NCI-H2107 treated with DMSO at 0.1 percent for 48 hours (cell line): Measurements from ENCODE around the gene ORAI3.

ENCODE experiments used
- DNase-seq: peaks from one replicate; lab custom pipeline; 2025; ENCODE audit not compliant: unreplicated experiment; lab: John Stamatoyannopoulos, UW

Gene ORAI3

DNA sequence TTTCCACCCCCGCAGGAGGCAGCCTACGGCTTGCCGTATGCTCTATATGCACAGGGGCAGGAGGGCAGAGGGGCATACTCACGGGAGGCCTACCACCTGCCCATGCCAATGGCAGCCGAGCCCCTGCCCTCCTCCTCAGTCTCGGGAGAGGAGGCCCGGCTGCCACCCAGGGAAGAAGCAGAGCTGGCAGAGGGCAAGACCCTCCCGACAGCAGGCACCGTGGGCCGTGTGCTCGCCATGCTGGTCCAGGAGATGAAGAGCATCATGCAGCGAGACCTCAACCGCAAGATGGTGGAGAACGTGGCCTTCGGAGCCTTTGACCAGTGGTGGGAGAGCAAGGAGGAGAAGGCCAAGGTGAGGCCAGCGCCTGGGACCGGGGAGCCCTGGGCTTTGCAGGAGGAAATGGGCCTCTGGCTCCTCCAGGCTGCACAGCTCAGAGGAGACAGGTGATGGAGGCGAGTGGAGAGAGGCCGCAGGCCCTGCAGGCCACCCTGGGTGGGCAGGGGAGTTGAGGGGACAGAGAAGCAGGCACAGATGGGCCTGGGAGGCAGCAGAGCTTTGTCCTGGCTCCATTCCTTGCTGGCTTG is 17.3 kb downstream of the ORAI3 start:
- DNase-seq: no peak

- no peak for DNase-seq
These were observed 18.9 kb downstream of the ORAI3 start for GRCh38 chr16:30967795-30968194.

- DNase-seq: no peak
These were observed 20.5 kb downstream of the ORAI3 start for GRCh38 chr16:30969246-30969842.

DNA sequence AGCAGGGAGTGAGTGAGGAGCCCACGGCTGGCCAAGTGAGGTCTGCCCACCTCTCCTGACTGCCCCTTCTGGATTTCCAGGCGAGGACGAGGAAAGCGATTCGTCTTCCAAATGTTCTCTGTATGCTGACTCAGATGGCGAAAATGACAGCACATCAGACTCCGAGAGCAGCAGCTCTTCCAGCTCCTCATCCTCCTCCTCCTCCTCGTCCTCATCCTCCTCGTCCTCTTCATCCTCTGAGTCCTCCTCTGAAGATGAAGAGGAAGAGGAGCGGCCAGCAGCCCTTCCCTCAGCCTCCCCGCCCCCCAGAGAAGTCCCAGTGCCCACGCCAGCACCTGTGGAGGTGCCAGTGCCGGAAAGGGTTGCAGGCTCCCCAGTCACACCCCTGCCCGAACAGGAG is 22.4 kb downstream of the ORAI3 start:
- no peak for DNase-seq

GRCh38 chr16:30972872-30973271 is 24.0 kb downstream of the ORAI3 start:
- no peak for DNase-seq

DNA sequence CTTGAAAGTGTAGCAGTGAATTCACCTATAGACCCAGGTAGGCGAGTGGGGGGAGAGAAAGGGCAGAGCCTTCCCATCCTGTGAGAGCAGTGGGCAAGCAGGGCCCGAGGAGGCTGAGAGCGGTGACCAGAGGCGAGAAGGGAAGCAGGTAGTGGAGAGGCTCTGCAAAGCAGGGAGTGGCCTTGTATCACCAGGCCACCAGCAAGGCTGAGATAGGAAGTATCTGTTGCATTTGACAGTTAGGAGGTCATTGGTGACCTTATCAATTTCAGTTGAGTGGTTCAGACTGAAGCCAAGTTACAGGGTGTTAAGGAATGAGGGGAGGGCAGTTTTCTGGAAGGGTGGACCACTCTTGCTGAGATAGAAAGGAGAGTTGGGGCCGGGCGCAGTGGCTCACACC is 25.5 kb downstream of the ORAI3 start:
- DNase-seq: no peak

GRCh38 chr16:30976486-30976885 is 27.6 kb downstream of the ORAI3 start:
- DNase-seq: no peak

GRCh38 chr16:30977502-30977901 is 28.6 kb downstream of the ORAI3 start:
- DNase-seq: no peak

DNA sequence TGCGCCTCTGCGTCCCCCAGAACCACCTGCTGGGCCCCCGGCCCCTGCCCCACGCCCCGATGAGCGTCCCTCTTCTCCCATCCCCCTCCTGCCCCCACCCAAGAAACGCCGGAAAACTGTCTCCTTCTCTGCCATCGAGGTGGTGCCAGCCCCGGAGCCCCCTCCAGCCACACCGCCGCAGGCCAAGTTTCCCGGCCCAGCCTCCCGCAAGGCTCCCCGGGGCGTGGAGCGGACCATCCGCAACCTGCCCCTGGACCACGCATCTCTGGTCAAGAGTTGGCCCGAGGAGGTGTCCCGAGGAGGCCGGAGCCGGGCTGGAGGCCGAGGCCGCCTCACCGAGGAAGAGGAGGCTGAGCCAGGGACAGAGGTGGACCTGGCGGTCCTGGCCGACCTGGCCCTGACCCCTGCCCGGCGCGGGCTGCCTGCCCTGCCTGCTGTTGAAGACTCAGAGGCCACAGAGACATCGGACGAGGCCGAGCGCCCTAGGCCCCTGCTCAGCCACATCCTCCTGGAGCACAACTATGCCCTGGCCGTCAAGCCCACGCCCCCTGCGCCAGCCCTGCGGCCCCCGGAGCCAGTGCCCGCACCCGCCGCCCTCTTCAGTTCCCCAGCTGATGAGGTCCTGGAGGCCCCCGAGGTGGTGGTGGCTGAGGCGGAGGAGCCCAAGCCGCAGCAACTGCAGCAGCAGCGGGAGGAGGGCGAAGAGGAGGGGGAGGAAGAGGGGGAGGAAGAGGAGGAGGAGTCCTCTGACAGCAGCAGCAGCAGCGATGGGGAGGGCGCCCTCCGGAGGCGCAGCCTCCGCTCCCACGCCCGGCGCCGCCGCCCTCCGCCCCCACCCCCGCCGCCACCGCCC is 30.5 kb downstream of the ORAI3 start:
- DNase-seq: no peak

GRCh38 chr16:30980023-30980371 is 31.1 kb downstream of the ORAI3 start:
- DNase-seq: no peak

GRCh38 chr16:30980434-30980833 is 31.6 kb downstream of the ORAI3 start:
- DNase-seq: no peak

GRCh38 chr16:30980959-30981358 is 32.1 kb downstream of the ORAI3 start:
- DNase-seq: no peak

GRCh38 chr16:30982548-30983288 is 33.9 kb downstream of the ORAI3 start:
- no peak for DNase-seq

DNA sequence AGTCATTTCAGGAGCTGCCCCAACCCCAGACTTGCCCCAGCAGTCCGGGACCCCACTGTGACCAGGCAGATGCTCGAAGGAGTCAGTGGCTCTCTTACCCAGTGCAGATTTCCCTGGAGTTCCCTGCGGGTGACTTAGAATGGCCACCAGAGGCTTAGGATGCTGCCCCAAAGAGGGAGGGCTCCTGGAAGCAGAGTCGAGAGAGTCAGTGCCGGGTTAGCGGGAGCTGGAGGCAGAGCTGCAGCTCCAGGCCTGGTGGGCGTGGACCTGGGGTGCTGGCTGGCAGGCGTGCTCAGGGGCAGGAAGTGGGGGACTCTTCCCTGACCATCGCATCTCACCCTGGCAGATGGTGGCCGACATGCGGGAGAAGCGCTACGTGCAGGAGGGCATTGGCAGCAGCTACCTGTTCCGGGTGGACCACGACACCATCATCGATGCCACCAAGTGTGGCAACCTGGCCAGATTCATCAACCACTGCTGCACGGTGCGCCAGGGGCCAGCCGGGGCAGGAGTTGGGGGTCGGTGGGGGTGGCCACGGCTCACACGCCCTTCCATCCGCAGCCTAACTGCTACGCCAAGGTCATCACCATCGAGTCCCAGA is 34.5 kb downstream of the ORAI3 start:
- no peak for DNase-seq

- DNase-seq: no peak
These were observed 35.2 kb downstream of the ORAI3 start for GRCh38 chr16:30983898-30984610.

DNA sequence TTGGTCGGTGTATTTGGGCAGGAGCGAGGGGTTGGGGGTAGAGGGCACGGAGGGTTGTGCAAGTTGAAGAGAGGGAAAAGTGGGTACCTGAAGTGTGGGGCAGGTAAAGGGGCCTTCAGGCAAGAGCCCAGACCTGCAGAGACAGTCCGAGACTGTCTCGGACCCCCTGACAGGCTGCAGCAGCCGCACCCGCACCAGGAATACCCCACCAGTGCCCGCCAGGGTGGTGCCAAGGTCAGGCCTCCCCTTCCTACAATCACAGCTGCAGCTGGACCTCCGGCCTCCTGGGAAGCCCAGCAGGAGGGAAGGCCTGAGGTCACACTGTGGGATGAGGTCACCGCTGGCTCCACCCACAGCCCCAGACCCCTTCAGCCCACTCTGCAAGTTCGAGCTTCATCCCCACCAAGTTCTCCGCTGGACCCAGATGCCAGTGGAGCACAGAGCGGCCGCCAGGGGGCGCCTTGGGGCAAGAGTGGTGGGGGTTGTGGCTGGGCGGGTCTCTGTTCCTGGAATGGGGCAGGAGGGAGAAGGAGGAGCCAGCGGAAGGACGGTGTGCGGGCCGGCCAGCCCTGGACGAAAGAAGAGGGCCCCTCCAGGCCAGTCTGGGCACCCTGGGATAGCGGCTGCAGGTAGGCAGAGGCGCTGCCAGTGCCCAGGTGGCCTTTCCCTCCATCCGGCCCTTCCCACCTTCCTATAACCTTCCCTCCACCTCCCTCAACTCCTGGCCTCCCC is 36.0 kb downstream of the ORAI3 start, which contains the start of gene HSD3B7:
Gene HSD3B7, plus strand, starts transcription at position 539 of the 732 bp plus-strand sequence. CDS start 452 bp downstream, outside the sequence.
- peak; percentile 53 for DNase-seq

DNA sequence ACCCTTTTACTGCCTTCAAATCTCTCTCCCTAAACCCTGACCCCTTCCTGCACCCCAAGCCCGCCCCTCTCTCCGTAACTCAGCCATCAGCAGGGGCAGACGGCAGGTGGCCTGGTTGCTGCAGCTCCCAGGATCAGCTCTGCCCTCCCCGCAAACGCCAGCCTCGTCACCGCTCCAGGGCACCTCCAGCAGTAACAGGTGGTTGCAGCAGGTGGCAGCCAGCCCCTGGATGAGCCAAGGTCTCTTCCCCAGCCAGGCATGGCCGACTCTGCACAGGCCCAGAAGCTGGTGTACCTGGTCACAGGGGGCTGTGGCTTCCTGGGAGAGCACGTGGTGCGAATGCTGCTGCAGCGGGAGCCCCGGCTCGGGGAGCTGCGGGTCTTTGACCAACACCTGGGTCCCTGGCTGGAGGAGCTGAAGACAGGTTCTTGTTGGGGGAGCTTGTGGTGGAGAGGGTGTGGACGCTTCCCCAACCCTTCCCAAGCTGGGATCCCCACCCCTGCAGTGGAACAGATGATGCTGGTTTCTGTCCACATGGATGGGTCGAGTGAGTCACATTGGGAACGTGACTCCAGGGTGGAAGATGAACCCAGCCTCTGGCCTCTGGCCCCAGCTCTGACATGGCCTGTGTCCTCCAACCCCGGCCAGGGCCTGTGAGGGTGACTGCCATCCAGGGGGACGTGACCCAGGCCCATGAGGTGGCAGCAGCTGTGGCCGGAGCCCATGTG is 36.7 kb downstream of the ORAI3 start:
- peak; percentile 76 for DNase-seq

DNA sequence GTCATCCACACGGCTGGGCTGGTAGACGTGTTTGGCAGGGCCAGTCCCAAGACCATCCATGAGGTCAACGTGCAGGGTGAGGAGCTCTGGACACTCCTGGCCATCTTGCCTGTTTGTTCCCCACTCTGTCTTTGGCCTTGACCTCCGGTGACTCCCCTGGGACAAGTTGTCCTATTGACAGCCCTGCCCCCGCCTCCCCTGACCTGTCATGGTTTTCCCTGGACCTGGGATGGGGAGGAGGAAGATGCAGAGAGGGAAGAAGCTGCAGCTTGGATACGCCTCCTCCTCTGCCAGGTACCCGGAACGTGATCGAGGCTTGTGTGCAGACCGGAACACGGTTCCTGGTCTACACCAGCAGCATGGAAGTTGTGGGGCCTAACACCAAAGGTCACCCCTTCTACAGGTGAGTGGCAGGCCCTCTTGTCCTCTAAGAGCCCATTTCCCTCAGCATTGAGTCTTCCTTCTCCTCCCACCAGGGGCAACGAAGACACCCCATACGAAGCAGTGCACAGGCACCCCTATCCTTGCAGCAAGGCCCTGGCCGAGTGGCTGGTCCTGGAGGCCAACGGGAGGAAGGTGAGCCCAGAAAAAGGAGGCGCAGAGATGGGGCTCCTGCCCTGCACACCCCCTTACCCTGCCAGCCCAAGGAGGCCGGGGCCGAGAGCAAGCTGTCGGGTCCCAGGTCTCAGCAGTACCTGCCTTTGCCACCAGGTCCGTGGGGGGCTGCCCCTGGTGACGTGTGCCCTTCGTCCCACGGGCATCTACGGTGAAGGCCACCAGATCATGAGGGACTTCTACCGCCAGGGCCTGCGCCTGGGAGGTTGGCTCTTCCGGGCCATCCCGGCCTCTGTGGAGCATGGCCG is 37.5 kb downstream of the ORAI3 start:
- no peak for DNase-seq
